ENCODE data around the gene LCOR.

GRCh38 chr10:96832721-96833219 is 672 bp downstream of the LCOR start:
- no peak for TF ChIP-seq POLR2A (IDR thresholded peaks at IDR 0.05)
- TF ChIP-seq CTCF (IDR thresholded peaks at IDR 0.05) = no peak
- no peak for TF ChIP-seq POLR2AphosphoS5 (IDR thresholded peaks at IDR 0.05)
